Measurements from ENCODE around the gene CLEC16A.
A peak's percentile ranks its signal among the peaks of the same experiment; 100 is the strongest.

CLEC16A gene

GRCh38 chr16:11187522-11188023, 243.2 kb downstream of the CLEC16A start:
- no peak for TF ChIP-seq GATA1 (IDR thresholded peaks at IDR 0.05; ENCODE audit: low read depth, low read length)
- TF ChIP-seq POLR2A (IDR thresholded peaks at IDR 0.05; ENCODE audit: low read length), result no peak
- DNase-seq, result no peak

DNA sequence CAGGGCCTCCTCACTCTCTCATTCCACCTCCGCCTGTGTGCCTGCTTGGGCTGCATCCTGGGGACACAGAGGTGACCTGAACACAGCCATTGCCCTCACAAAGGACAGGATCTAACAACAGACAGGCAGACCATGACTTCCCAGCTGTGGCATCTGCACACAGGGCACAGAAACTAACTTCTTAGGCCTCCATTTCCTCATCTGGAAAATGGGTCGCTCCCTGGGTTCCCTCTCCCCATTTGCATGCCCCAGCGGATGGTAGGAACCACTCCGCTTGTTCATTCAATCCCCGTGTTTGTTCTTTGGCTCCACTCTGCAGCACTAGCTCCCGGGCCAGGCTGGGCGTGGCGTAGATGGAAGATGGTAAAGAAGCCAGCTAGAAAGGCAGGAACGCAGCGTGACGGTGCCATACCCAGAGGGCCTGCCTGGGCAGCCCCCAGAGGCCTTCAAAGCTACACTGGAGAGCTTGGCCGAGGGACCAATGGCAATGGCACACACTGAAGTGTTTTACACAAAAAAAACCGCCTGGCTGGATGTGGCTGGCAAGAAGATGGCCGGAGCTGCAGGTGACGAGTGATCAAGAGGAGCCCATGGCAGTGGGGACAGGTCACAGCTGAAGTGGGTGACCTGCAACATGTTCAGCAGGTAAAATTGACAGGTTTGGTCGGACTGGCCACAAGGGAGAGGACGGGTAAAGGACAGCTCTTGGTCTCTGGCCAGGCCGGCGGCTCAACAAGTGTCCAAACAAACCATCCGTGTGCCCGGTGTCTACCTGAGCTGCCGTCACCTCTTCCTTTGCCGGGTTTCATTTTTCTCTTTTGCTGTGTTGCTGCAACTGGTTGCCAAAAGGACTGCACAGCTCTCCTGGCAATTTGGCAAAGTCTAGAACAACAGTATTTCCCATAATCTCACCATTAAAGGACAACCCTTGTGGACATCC, 244.7 kb downstream of the CLEC16A start:
- TF ChIP-seq POLR2A (IDR thresholded peaks at IDR 0.05; ENCODE audit: low read length), result no peak
- TF ChIP-seq GATA1 (IDR thresholded peaks at IDR 0.05; ENCODE audit: low read depth, low read length), result no peak
- no peak for DNase-seq

- TF ChIP-seq GATA1 (IDR thresholded peaks at IDR 0.05; ENCODE audit: low read depth, low read length) (no peak), POLR2A (IDR thresholded peaks at IDR 0.05; ENCODE audit: low read length) (no peak)
- no peak for DNase-seq
Observed at GRCh38 chr16:11190588-11191560, 246.5 kb downstream of the CLEC16A start.

GRCh38 chr16:11191665-11192064, 247.3 kb downstream of the CLEC16A start:
- no peak for TF ChIP-seq POLR2A (IDR thresholded peaks at IDR 0.05; ENCODE audit: low read length)
- no peak for TF ChIP-seq GATA1 (IDR thresholded peaks at IDR 0.05; ENCODE audit: low read depth, low read length)
- DNase-seq, result no peak

GRCh38 chr16:11193494-11193893, 249.1 kb downstream of the CLEC16A start:
- no peak for DNase-seq

GRCh38 chr16:11194913-11195312, 250.5 kb downstream of the CLEC16A start:
- no peak for TF ChIP-seq POLR2A (IDR thresholded peaks at IDR 0.05; ENCODE audit: low read length)
- no peak for TF ChIP-seq GATA1 (IDR thresholded peaks at IDR 0.05; ENCODE audit: low read depth, low read length)
- no peak for DNase-seq

More at GRCh38 chr16:11193494-11193893, 249.1 kb downstream of the CLEC16A start:
- TF ChIP-seq POLR2A (IDR thresholded peaks at IDR 0.05; ENCODE audit: low read length) (no peak), GATA1 (IDR thresholded peaks at IDR 0.05; ENCODE audit: low read depth, low read length) (no peak)

DNA sequence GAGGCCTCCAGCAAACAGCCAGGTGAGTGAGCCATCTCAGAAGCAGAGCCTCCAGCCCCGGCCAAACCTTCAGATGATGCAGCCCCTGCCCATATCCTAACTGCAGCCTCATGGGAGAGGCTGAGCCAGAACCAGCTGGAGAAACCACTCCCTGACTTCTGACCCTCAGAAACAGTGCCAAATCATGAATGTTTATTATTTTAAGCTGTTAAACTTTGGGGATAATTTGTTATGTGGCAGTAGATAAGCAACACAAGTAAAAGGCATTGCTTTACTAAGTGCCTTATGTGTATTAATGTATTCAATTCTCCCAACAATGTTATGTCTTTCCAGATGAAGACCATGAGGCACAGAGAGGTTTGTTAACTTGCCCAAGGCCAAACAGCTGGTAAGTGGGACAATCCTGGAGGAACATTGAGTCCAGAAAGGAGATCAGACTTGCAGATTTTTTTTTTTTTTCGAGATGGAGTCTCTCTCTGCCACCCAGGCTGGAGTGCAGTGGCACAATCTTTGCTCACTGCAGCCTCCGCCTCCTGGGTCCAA, 252.0 kb downstream of the CLEC16A start:
- no peak for TF ChIP-seq GATA1 (IDR thresholded peaks at IDR 0.05; ENCODE audit: low read depth, low read length)
- TF ChIP-seq POLR2A (IDR thresholded peaks at IDR 0.05; ENCODE audit: low read length), result no peak
- no peak for DNase-seq

- TF ChIP-seq POLR2A (IDR thresholded peaks at IDR 0.05; ENCODE audit: low read length), result no peak
- no peak for TF ChIP-seq GATA1 (IDR thresholded peaks at IDR 0.05; ENCODE audit: low read depth, low read length)
- DNase-seq, result no peak
Observed at GRCh38 chr16:11198375-11198774, 254.0 kb downstream of the CLEC16A start.

DNA sequence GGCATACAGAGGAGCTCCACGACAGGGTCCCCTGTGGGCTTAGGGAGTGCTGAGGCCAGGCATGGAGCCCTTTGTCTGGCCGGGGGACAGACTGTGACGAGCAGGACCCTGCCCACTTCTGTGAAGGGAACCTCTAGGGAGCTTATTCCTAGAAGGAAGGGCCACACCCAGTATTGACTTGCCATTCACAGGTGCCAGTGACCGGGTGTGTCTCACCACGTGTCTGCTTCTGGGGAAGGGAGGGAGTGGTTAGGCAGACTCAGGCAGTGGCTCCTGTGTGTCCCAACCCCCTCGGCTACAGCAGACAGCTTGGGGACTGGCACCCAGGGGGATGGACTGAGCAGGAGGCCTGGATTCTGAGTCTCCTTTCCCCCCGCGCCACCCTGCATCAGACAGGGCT, 254.5 kb downstream of the CLEC16A start:
- TF ChIP-seq POLR2A (IDR thresholded peaks at IDR 0.05; ENCODE audit: low read length) (peak; percentile 49), GATA1 (IDR thresholded peaks at IDR 0.05; ENCODE audit: low read depth, low read length) (no peak)
- DNase-seq, result peak; percentile 20 to 32

- no peak for DNase-seq
- no peak for TF ChIP-seq GATA1 (IDR thresholded peaks at IDR 0.05; ENCODE audit: low read depth, low read length)
- TF ChIP-seq POLR2A (IDR thresholded peaks at IDR 0.05; ENCODE audit: low read length), result no peak
Observed at GRCh38 chr16:11200592-11200991, 256.2 kb downstream of the CLEC16A start.

DNA sequence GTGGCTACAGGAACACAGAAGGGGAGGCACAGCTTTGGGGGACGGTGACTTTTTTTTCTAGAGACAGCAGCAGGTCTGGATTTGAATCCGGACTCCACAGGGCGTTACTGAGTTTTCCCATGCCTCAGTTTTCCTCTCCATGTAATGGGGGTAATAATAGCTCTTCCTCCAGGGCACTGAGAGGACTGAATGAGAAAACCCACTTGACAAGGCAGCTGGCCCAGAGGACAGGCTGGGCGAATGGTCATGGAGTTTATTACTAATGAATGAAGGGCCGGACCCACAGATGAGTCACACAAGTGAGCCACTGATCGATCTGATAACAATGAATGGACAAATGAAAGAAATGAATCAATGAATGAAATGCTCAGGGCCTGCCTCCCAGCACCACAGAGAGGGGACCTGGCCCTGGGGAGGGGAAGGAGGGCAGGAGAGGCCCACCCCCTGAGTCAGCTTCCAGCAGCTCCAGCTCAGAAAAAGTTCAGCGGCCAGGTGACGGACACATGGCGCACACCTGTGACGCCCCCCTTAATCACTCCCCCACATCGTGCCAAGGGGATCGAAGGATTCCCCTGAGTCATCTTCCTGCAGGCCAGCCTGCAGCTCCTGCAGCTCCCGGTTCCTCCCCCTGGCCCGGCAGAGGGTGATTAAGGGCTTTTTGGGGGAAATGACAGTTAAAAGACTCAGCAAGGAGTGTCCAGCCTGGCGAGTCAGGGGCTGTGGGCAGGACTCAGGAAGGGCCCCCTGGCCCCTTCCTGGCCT, 257.3 kb downstream of the CLEC16A start:
- TF ChIP-seq GATA1 (IDR thresholded peaks at IDR 0.05; ENCODE audit: low read depth, low read length) (no peak), POLR2A (IDR thresholded peaks at IDR 0.05; ENCODE audit: low read length) (peak; percentile 14)
- peak; percentile 56 to 63 for DNase-seq

- no peak for DNase-seq
- TF ChIP-seq GATA1 (IDR thresholded peaks at IDR 0.05; ENCODE audit: low read depth, low read length), result no peak
- TF ChIP-seq POLR2A (IDR thresholded peaks at IDR 0.05; ENCODE audit: low read length), result no peak
Observed at GRCh38 chr16:11202260-11203091, 258.1 kb downstream of the CLEC16A start.
